H9 (cell line): Measurements from ENCODE around the gene SLCO4A1. TPM values are rescaled to one million over a fixed set of nuclear protein-coding genes. Genes with fewer than 3 reads are reported as not detected.

Experiments used
- DNase-seq: peaks from one replicate; pipeline ENCODE4 v3.0.0-alpha.2; 2017
- H2AFZ ChIP-seq: one replicate; pipeline ENCODE4 v1.6.1; 2013; ENCODE audit warnings: mild to moderate bottlenecking, low read length, control low read depth, moderate library complexity
- H2AK5ac ChIP-seq: 2 replicates; pipeline ENCODE4 v1.6.1; 2013; ENCODE audit warnings: low read length, control low read depth, mixed read lengths; ENCODE audit not compliant: insufficient read length
- H2BK120ac ChIP-seq: one replicate; pipeline ENCODE4 v1.6.1; 2013; ENCODE audit warnings: low read depth, mild to moderate bottlenecking, low read length, control low read depth, inconsistent platforms; ENCODE audit not compliant: poor library complexity, severe bottlenecking
- H2BK12ac ChIP-seq: 2 replicates; pipeline ENCODE4 v1.6.1; 2013; ENCODE audit warnings: low read length, control low read depth, mixed read lengths, low read depth; ENCODE audit not compliant: insufficient read length
- H2BK15ac ChIP-seq: 2 replicates; pipeline ENCODE4 v1.6.1; 2013; ENCODE audit warnings: low read depth, low read length, control low read depth
- H2BK20ac ChIP-seq: one replicate; pipeline ENCODE4 v1.6.1; 2013; ENCODE audit warnings: low read depth, mild to moderate bottlenecking, low read length, control low read depth, inconsistent platforms; ENCODE audit not compliant: poor library complexity, severe bottlenecking
- H2BK5ac ChIP-seq: 2 replicates; pipeline ENCODE4 v1.6.1; 2013; ENCODE audit warnings: low read length, control low read depth, mixed read lengths; ENCODE audit not compliant: insufficient read length
- H3K14ac ChIP-seq: 2 replicates; pipeline ENCODE4 v1.6.1; 2013; ENCODE audit warnings: low read length, control low read depth; ENCODE audit not compliant: insufficient read depth
- H3K18ac ChIP-seq: 2 replicates; pipeline ENCODE4 v1.6.1; 2013; ENCODE audit warnings: low read depth, mild to moderate bottlenecking, mixed read lengths, low read length, control low read depth; ENCODE audit not compliant: insufficient read length
- H3K23ac ChIP-seq: 2 replicates; pipeline ENCODE4 v1.6.1; 2013; ENCODE audit warnings: low read length, control low read depth, mixed read lengths, low read depth; ENCODE audit not compliant: insufficient read length
- H3K23me2 ChIP-seq: 2 replicates; pipeline ENCODE4 v1.6.1; 2013; ENCODE audit warnings: low read depth, mild to moderate bottlenecking, mixed read lengths, low read length, control low read depth; ENCODE audit not compliant: insufficient read length, poor library complexity, severe bottlenecking
- H3K27ac ChIP-seq: 2 replicates; pipeline ENCODE4 v1.5.1; 2013; ENCODE audit warnings: low read length, control low read depth, mixed read lengths, low read depth; ENCODE audit not compliant: insufficient read length
- H3K27me3 ChIP-seq: 2 replicates; pipeline ENCODE4 v1.6.1; 2013; ENCODE audit warnings: low read length, control low read depth, inconsistent platforms; ENCODE audit not compliant: insufficient read depth
- H3K4ac ChIP-seq: 2 replicates; pipeline ENCODE4 v1.6.1; 2013; ENCODE audit warnings: low read depth, mild to moderate bottlenecking, control low read depth, inconsistent platforms, low read length, moderate library complexity
- H3K4me1 ChIP-seq: 2 replicates; pipeline ENCODE4 v1.6.1; 2013; ENCODE audit warnings: low read length, control low read depth, inconsistent platforms; ENCODE audit not compliant: insufficient read depth
- H3K4me2 ChIP-seq: 2 replicates; pipeline ENCODE4 v1.6.1; 2013; ENCODE audit warnings: low read length, control low read depth, mixed read lengths; ENCODE audit not compliant: insufficient read length, insufficient read depth
- H3K56ac ChIP-seq: 2 replicates; pipeline ENCODE4 v1.6.1; 2013; ENCODE audit warnings: low read depth, mild to moderate bottlenecking, mixed read lengths, low read length, control low read depth; ENCODE audit not compliant: insufficient read length
- H3K79me1 ChIP-seq: 2 replicates; pipeline ENCODE4 v1.6.1; 2013; ENCODE audit warnings: low read depth, mild to moderate bottlenecking, moderate library complexity, low read length, control low read depth, inconsistent platforms; ENCODE audit not compliant: insufficient read depth, poor library complexity, severe bottlenecking
- H3K79me2 ChIP-seq: 2 replicates; pipeline ENCODE4 v1.6.1; 2013; ENCODE audit warnings: low read length, control low read depth, inconsistent platforms; ENCODE audit not compliant: insufficient read depth
- H3K9ac ChIP-seq: 2 replicates; pipeline ENCODE4 v1.6.1; 2013; ENCODE audit warnings: low read length, control low read depth, mixed read lengths; ENCODE audit not compliant: insufficient read length; ENCODE audit errors: extremely low read depth
- H3K9me3 ChIP-seq: one replicate; pipeline ENCODE4 v1.6.1; 2013; ENCODE audit warnings: low read depth, low read length, inconsistent platforms; ENCODE audit not compliant: control insufficient read depth
- H3T11ph ChIP-seq: one replicate; pipeline ENCODE4 v1.6.1; 2013; ENCODE audit warnings: mild to moderate bottlenecking, low read length, control low read depth, inconsistent platforms
- H4K20me1 ChIP-seq: one replicate; pipeline ENCODE4 v1.6.1; 2013; ENCODE audit not compliant: control insufficient read depth, insufficient read length, insufficient read depth
- H4K5ac ChIP-seq: 2 replicates; pipeline ENCODE4 v1.6.1; 2013; ENCODE audit warnings: low read depth, mild to moderate bottlenecking, mixed read lengths, low read length, control low read depth; ENCODE audit not compliant: insufficient read length
- H4K8ac ChIP-seq: replicated peaks from 2 replicates; pipeline ENCODE4 v1.6.1; 2013; ENCODE audit warnings: low read length, control low read depth, mixed read lengths, low read depth; ENCODE audit not compliant: insufficient read length
- H4K91ac ChIP-seq: 2 replicates; pipeline ENCODE4 v1.6.1; 2013; ENCODE audit warnings: low read depth, mild to moderate bottlenecking, moderate library complexity, mixed read lengths, low read length, control low read depth; ENCODE audit not compliant: insufficient read length
- H3K27ac Mint-ChIP-seq, 3 experiments: 2 replicates in 2 of 3; 3 replicates in 1 of 3; pipeline ENCODE4 v1.8.0; 2020 to 2021; ENCODE audit warnings: mixed read lengths in 3 of 3, mild to moderate bottlenecking in 1 of 3, moderate library complexity in 1 of 3
- H3K27me3 Mint-ChIP-seq: 2 replicates; pipeline ENCODE4 v1.8.0; 2021; ENCODE audit warnings: low read depth, mild to moderate bottlenecking, moderate library complexity, mixed read lengths
- H3K36me3 Mint-ChIP-seq, 3 experiments: 2 replicates in 2 of 3; 3 replicates in 1 of 3; pipeline ENCODE4 v1.8.0; 2020 to 2021; ENCODE audit warnings: low read depth in 3 of 3, mixed read lengths in 3 of 3; ENCODE audit not compliant: insufficient read depth in 1 of 3
- H3K4me1 Mint-ChIP-seq, 2 experiments: 2 replicates each; pipeline ENCODE4 v1.8.0; 2020; ENCODE audit warnings: mixed read lengths in 2 of 2
- H3K4me3 Mint-ChIP-seq, 2 experiments: 2 replicates in 1 of 2; 3 replicates in 1 of 2; pipeline ENCODE4 v1.8.0; 2020 to 2021; ENCODE audit warnings: mild to moderate bottlenecking in 2 of 2, mixed read lengths in 2 of 2, moderate library complexity in 1 of 2
- H3K9me3 Mint-ChIP-seq, 2 experiments: 2 replicates in 1 of 2; 3 replicates in 1 of 2; pipeline ENCODE4 v1.8.0; 2020; ENCODE audit warnings: mild to moderate bottlenecking in 2 of 2, mixed read lengths in 2 of 2, moderate library complexity in 1 of 2
- WGBS: extraction: QIAGEN DNeasy Blood & Tissue Kit; methylation state at CpG from one replicate; pipeline ENCODE4 v1.1.7; 2013; ENCODE audit warnings: missing lambda C conversion rate, low lambda C conversion rate, mixed read lengths; ENCODE audit not compliant: insufficient read length; ENCODE audit errors: extremely low coverage; 5-methylcytosine and 5-hydroxymethylcytosine counted together
- total RNA-seq: library from RNA; stranded (reverse); gene quantifications from 2 replicates; pipeline ENCODE4 v1.2.1, GENCODE V29; 2021
- TF ChIP-seq, protein P1 (sequence below): fragments of 200-600 bp; sonication (generic); conservative IDR thresholded peaks from 3 replicates; pipeline ENCODE4 v1.8.0; 2021; ENCODE audit warnings: antibody characterized with exemption, mild to moderate bottlenecking

Gene SLCO4A1
- total RNA-seq, 1 experiment from 2014 or later = 9.4 TPM

DNA sequence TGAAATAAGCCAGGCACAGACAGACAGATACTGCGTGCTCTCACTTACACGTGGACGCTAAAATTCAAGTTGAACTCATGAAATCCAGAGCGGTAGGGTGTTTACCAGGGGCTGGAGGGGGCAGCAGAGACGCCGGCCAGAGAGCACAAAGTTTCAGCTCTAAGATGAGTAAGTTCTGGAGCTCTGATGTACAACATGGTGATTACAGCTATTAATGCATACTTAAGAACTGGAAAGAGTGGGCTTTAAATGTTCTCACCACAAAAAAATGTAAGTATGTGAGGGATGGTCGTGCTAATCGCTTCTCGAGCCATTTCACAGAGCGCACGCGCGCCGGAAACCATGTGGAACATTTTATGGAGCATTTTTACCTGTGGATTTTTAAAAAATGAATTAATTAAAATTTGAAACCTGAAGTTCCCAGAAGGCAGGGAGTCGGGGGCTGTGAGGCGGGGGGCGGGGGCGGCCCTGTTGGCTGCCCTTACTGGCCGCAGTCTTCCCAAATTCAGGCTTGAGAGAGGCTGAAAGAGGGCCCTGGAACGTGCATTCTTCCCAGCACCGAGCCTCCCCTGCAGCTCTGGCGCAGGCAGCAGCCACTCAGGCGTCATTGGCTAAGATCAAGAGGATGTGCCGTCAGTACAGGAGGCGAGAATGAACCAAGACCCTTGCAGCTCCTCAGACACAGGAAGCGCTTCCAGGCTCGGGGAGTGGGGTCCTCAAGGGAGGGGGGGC is 8.5 kb upstream of the SLCO4A1 start:
- Histone ChIP-seq H3K23ac (no peak overlapping the region), H2BK120ac (no peak overlapping the region), H4K8ac (no peak overlapping the region), H3K27ac (no peak overlapping the region), H2BK20ac (no peak overlapping the region), H2BK12ac (no peak overlapping the region), H4K5ac (no peak overlapping the region), H4K20me1 (no peaks in the 10 kb centered on the region), H3K23me2 (no peaks in the 10 kb centered on the region), H3K9me3 (no peaks in the 10 kb centered on the region), H3K56ac (no peak overlapping the region), H3K14ac (no peak overlapping the region), H3T11ph (no peak overlapping the region), H3K27me3 (no peaks in the 10 kb centered on the region), H3K79me2 (no peaks in the 10 kb centered on the region), H3K18ac (no peak overlapping the region), H2BK5ac (no peak overlapping the region), H4K91ac (no peak overlapping the region), H3K4me2 (no peak overlapping the region), H2BK15ac (no peak overlapping the region), H3K4me1 (no peaks in the 10 kb centered on the region; the same call in 1 of the 2 replicates), H2AK5ac (no peak overlapping the region), H3K79me1 (no peaks in the 10 kb centered on the region), H3K9ac (no peak overlapping the region), H2AFZ (no peak overlapping the region), H3K4ac (no peak overlapping the region)
- Mint-ChIP-seq H3K4me1 (peaks cover 12 to 41% of the 10 kb centered on the region in 2 experiments), H3K27ac (no peak overlapping the region), H3K27me3 (peaks cover 32% of the 10 kb centered on the region), H3K9me3 (no peaks in the 10 kb centered on the region; a peak in 1 of 5 replicates), H3K4me3 (no peak overlapping the region), H3K36me3 (no peaks in the 10 kb centered on the region)
- TF ChIP-seq, protein P1, sequence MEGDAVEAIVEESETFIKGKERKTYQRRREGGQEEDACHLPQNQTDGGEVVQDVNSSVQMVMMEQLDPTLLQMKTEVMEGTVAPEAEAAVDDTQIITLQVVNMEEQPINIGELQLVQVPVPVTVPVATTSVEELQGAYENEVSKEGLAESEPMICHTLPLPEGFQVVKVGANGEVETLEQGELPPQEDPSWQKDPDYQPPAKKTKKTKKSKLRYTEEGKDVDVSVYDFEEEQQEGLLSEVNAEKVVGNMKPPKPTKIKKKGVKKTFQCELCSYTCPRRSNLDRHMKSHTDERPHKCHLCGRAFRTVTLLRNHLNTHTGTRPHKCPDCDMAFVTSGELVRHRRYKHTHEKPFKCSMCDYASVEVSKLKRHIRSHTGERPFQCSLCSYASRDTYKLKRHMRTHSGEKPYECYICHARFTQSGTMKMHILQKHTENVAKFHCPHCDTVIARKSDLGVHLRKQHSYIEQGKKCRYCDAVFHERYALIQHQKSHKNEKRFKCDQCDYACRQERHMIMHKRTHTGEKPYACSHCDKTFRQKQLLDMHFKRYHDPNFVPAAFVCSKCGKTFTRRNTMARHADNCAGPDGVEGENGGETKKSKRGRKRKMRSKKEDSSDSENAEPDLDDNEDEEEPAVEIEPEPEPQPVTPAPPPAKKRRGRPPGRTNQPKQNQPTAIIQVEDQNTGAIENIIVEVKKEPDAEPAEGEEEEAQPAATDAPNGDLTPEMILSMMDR = no peak
- no peak for DNase-seq
- WGBS = no CpG with 5 or more reads among the region's 27 CpGs
